ENCODE data around the gene CHAT. TPM values are rescaled to one million over a fixed set of nuclear protein-coding genes. Genes with fewer than 3 reads are reported as not detected.

The CHAT gene
- total RNA-seq, 4 donors from 2014 or later, result not detected

DNA sequence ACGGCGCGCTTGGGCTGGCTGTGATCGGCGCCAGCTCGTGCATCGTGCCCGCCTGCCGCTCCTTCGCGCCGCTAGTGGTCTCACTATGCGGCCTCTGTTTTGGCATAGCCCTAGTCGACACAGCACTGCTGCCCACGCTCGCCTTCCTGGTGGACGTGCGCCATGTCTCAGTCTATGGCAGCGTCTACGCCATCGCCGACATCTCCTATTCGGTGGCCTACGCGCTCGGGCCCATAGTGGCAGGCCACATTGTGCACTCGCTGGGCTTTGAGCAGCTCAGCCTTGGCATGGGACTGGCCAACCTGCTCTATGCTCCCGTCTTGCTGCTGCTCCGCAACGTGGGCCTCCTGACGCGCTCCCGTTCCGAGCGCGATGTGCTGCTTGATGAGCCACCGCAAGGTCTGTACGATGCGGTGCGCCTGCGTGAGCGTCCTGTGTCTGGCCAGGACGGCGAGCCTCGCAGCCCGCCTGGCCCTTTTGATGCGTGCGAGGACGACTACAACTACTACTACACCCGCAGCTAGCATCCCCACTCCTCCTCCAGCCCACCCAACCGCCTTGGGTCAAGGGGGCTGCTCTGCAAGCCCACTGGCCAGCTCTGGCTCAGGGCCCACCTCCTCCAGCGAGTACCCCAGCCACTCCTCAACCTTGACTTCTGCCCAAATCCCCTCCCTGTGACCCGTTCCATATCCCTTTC is 1.9 kb upstream of the CHAT start:
- no peak for DNase-seq

DNA sequence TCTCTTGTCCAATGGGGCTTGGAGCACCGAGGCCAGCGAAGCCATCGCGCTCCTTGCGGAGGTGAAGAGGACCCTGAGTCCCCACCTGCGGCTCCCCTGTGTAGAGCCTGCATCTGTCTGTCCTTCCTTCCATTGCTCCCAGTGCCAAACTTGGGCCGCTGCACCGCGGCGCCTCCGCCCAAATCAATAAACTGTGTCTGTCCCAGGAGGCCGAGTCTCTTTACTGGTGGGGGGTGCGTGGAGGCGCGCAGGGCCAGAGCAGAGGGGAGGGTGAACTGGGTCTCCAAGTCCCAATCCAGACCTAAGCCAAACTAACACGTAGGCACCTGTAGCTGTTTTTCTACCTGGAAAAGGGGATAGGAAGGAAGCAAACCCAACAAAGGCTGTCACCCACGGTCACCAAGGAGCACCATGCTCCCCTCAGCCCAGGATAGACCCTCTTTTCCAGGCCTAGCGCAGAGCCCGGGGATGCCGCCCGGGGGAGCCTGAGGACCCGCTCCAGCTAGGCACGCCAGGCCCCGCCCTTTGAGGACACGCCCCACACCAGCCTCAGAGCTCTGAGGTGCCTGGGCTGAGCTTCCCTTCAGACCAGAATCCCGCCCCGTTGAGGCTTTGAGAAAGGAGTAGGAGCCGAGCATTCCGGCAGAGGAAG is 1.2 kb upstream of the CHAT start:
- Histone ChIP-seq H3K4me3 (no peak overlapping the region), H3K4me1 (peaks cover 12 to 49% (median 13%) of the 10 kb centered on the region in 3 donors), H3K27ac (no peak overlapping the region), H3K27me3 (peaks cover 25 to 100% (median 45%) of the 10 kb centered on the region in 4 donors), H3K9me3 (no peaks in the 10 kb centered on the region), H3K36me3 (no peaks in the 10 kb centered on the region)
- DNase-seq, result no peak
- WGBS, 2 donors, result 0 to 11% methylated on average over 1 to 7 of the region's 29 CpGs
- intact Hi-C loops (cut with DNase I), result no loop called here
- TF ChIP-seq, protein P1, sequence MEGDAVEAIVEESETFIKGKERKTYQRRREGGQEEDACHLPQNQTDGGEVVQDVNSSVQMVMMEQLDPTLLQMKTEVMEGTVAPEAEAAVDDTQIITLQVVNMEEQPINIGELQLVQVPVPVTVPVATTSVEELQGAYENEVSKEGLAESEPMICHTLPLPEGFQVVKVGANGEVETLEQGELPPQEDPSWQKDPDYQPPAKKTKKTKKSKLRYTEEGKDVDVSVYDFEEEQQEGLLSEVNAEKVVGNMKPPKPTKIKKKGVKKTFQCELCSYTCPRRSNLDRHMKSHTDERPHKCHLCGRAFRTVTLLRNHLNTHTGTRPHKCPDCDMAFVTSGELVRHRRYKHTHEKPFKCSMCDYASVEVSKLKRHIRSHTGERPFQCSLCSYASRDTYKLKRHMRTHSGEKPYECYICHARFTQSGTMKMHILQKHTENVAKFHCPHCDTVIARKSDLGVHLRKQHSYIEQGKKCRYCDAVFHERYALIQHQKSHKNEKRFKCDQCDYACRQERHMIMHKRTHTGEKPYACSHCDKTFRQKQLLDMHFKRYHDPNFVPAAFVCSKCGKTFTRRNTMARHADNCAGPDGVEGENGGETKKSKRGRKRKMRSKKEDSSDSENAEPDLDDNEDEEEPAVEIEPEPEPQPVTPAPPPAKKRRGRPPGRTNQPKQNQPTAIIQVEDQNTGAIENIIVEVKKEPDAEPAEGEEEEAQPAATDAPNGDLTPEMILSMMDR (IDR thresholded peaks at IDR 0.05), result no peak
- no peak for TF ChIP-seq POLR2A (IDR thresholded peaks at IDR 0.05)

More for the DNA sequence above, 1.9 kb upstream of the CHAT start:
- Histone ChIP-seq H3K9me3 (no peaks in the 10 kb centered on the region), H3K27me3 (peaks cover 25 to 100% (median 47%) of the 10 kb centered on the region in 4 donors), H3K36me3 (no peaks in the 10 kb centered on the region), H3K4me3 (no peak overlapping the region), H3K4me1 (peaks cover 12 to 53% (median 13%) of the 10 kb centered on the region in 3 donors), H3K27ac (no peak overlapping the region)
- 0 to 32% methylated on average over 1 to 30 of the region's 53 CpGs for WGBS, 2 donors
- TF ChIP-seq, protein P1 (IDR thresholded peaks at IDR 0.05), result no peak
- no peak for TF ChIP-seq POLR2A (IDR thresholded peaks at IDR 0.05)
- intact Hi-C loops (cut with DNase I), result no loop called here

DNA sequence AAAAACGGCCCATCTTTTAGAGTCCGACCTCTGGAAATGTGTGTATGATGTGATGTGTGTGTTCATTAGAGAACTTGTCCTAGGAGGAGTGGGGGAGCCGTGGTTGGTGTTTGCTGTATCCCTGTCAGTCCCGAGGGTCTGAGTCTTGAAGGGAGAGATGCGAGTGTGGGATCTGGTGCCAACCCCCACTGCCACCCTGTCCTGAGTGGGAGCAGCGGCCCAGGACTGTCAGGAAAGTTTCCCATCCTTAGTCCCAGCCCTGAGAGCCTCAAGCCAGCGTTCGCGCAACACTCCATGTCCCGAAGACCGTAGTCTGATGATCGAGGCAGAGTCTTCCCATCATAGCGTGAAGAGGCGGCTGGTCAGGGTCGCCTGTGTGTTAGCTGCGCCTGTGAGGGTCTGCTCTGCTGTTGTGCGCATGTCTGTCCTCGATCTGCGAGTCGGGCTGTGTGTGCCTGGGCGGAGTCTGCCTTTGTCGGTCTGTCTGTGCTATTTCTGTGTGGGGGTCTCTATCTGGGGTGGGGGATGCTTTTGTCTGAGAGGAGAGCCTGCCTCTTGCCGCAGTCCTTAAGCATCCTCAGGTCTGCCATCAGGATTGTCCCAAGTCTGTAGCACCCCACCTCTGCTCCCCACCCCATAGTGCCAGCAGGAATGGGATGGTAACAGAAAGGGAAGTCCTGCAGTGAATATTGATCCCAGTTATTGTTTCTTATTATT is 514 bp upstream of the CHAT start:
- WGBS, 2 donors, result 9 to 16% methylated on average over 4 to 8 of the region's 23 CpGs
- peaks cover 12 to 49% (median 13%) of the 10 kb centered on the region in 3 donors for H3K4me1 ChIP-seq
- TF ChIP-seq, protein P1 (IDR thresholded peaks at IDR 0.05), result no peak
- no peak for TF ChIP-seq POLR2A (IDR thresholded peaks at IDR 0.05)
- intact Hi-C loops (cut with DNase I), result no loop called here
- peaks cover 25 to 100% (median 42%) of the 10 kb centered on the region in 4 donors for H3K27me3 ChIP-seq
- H3K36me3 ChIP-seq, result no peaks in the 10 kb centered on the region
- DNase-seq, result no peak
- H3K4me3 ChIP-seq, result no peak overlapping the region
- no peaks in the 10 kb centered on the region for H3K9me3 ChIP-seq
- no peak overlapping the region for H3K27ac ChIP-seq

- no peak overlapping the region for H3K4me3 ChIP-seq
- 17 to 23% methylated on average over 4 of the region's 49 CpGs for WGBS, 2 donors
- H3K27ac ChIP-seq, result no peak overlapping the region
- H3K27me3 ChIP-seq, result peaks cover 15 to 100% (median 34%) of the 10 kb centered on the region in 4 donors
- TF ChIP-seq, protein P1 (IDR thresholded peaks at IDR 0.05), result no peak
- no peak for TF ChIP-seq POLR2A (IDR thresholded peaks at IDR 0.05)
- no peaks in the 10 kb centered on the region for H3K9me3 ChIP-seq
- intact Hi-C loops (cut with DNase I), result no loop called here
- peaks cover 11 to 42% (median 12%) of the 10 kb centered on the region in 3 donors for H3K4me1 ChIP-seq
- no peak for DNase-seq
- H3K36me3 ChIP-seq, result no peaks in the 10 kb centered on the region
Measured at GRCh38 chr10:49614242-49615198, 683 bp downstream of the CHAT start.

Measured in esophagus squamous epithelium (tissue), 5 donors.